H1 (cell line): Measurements from ENCODE around the gene TMCC1. TPM values are rescaled to one million over a fixed set of nuclear protein-coding genes. Genes with fewer than 3 reads are reported as not detected.
A peak's percentile ranks its signal among the peaks of the same experiment; 100 is the strongest.

Experiments used
- CTCF ChIA-PET: fragments of 300-600 bp; sonication (Branson Sonifier 250); formaldehyde crosslinking; loops from one replicate; lab custom pipeline; 2021; ENCODE audit not compliant: partially characterized antibody; lab: Charles Lee
- POLR2A ChIA-PET: fragments of 300-600 bp; sonication (Branson Sonifier 250); formaldehyde crosslinking; loops from one replicate; lab custom pipeline; 2021; ENCODE audit warnings: inconsistent platforms; ENCODE audit not compliant: partially characterized antibody; lab: Charles Lee
- DNase-seq, 2 experiments: peaks; one replicate each; pipeline versions ENCODE4 v3.0.0 to v3.0.0-alpha.2; 2010 to 2022; ENCODE audit warnings: low spot score in 2 of 2, low read depth in 1 of 2, mixed read lengths in 1 of 2
- FAIRE-seq: peaks from 2 replicates; lab custom pipeline; 2011; peaks lifted over from hg19 to GRCh38; lab: Jason Lieb, UNC
- H2AFZ ChIP-seq: 2 replicates; pipeline ENCODE4 v1.8.1; 2012; ENCODE audit warnings: low read length, inconsistent platforms
- H2AK5ac ChIP-seq: 2 replicates; pipeline ENCODE4 v1.6.1; 2013; ENCODE audit warnings: low read depth, low read length
- H2BK120ac ChIP-seq: replicated peaks from 2 replicates; pipeline ENCODE3; 2013; ENCODE audit warnings: low read depth, low read length, inconsistent platforms
- H2BK12ac ChIP-seq: 2 replicates; pipeline ENCODE4 v1.6.1; 2013; ENCODE audit warnings: low read depth, low read length
- H2BK15ac ChIP-seq: 2 replicates; pipeline ENCODE4 v1.6.1; 2013; ENCODE audit warnings: low read length
- H2BK20ac ChIP-seq: 2 replicates; pipeline ENCODE4 v1.6.1; 2013; ENCODE audit warnings: low read length
- H2BK5ac ChIP-seq: 2 replicates; pipeline ENCODE4 v1.6.1; 2013; ENCODE audit warnings: low read depth, low read length
- H3K14ac ChIP-seq: 2 replicates; pipeline ENCODE4 v1.6.1; 2013; ENCODE audit warnings: inconsistent platforms; ENCODE audit not compliant: insufficient read length
- H3K18ac ChIP-seq: 2 replicates; pipeline ENCODE4 v1.6.1; 2013; ENCODE audit warnings: low read length; ENCODE audit errors: extremely low read depth
- H3K23ac ChIP-seq: 2 replicates; pipeline ENCODE4 v1.6.1; 2013; ENCODE audit warnings: inconsistent platforms; ENCODE audit not compliant: insufficient read length
- H3K23me2 ChIP-seq: 2 replicates; pipeline ENCODE4 v1.6.1; 2013; ENCODE audit warnings: low read depth, low read length
- H3K27ac ChIP-seq: 2 replicates; pipeline ENCODE4 v1.6.1; 2011; ENCODE audit warnings: low read depth, low read length, inconsistent platforms
- H3K27me3 ChIP-seq, 4 experiments: replicated peaks in 1 of 4; 1 replicate in 1 of 4; 2 replicates in 3 of 4; pipeline versions ENCODE4 v1.6.1 to v1.8.1; 2011 to 2013; ENCODE audit warnings: low read length in 3 of 4, mild to moderate bottlenecking in 3 of 4, inconsistent platforms in 2 of 4, mixed read lengths in 2 of 4, moderate library complexity in 1 of 4; ENCODE audit not compliant: control insufficient read depth in 3 of 4, insufficient read depth in 3 of 4; ENCODE audit errors: extremely low read depth in 1 of 4
- H3K36me3 ChIP-seq, 4 experiments: 2 replicates each; pipeline versions ENCODE4 v1.6.1 to v1.8.1; 2011 to 2013; ENCODE audit warnings: mild to moderate bottlenecking in 4 of 4, low read length in 3 of 4, moderate library complexity in 2 of 4, control low read depth in 1 of 4, inconsistent platforms in 1 of 4; ENCODE audit not compliant: insufficient read depth in 4 of 4, control insufficient read depth in 2 of 4
- H3K4ac ChIP-seq: replicated peaks from 2 replicates; pipeline ENCODE3; 2013; ENCODE audit warnings: low read length, low read depth, mixed read lengths, inconsistent platforms; ENCODE audit not compliant: insufficient read length
- H3K4me1 ChIP-seq, 4 experiments: replicated peaks in 1 of 4; 1 replicate in 1 of 4; 2 replicates in 3 of 4; pipeline versions ENCODE4 v1.6.1 to v1.8.1; 2011 to 2013; ENCODE audit warnings: low read length in 3 of 4, inconsistent platforms in 2 of 4, mixed read lengths in 1 of 4; ENCODE audit not compliant: insufficient read depth in 4 of 4, control insufficient read depth in 3 of 4
- H3K4me2 ChIP-seq, 2 experiments: 2 replicates each; pipeline versions ENCODE4 v1.6.1 to v1.8.1; 2011 to 2013; ENCODE audit warnings: low read depth in 2 of 2, low read length in 2 of 2, control low read depth in 1 of 2, inconsistent platforms in 1 of 2, mild to moderate bottlenecking in 1 of 2; ENCODE audit not compliant: insufficient read depth in 1 of 2
- H3K4me3 ChIP-seq, 4 experiments: fragments of 200-600, 300-600 bp in 1 of 4; sonication (generic), shearing (Covaris generic), sonication (Bioruptor Twin) in 1 of 4; 2 replicates each; pipeline versions ENCODE4 v1.5.1 to v1.8.1; 2011 to 2016; ENCODE audit warnings: low read length in 4 of 4, low read depth in 3 of 4, control low read depth in 2 of 4, inconsistent platforms in 2 of 4, mild to moderate bottlenecking in 2 of 4, mixed read lengths in 1 of 4, moderate library complexity in 1 of 4; ENCODE audit not compliant: insufficient read depth in 2 of 4; ENCODE audit errors: extremely low read depth in 1 of 4
- H3K56ac ChIP-seq: replicated peaks from 2 replicates; pipeline ENCODE3; 2013; ENCODE audit warnings: low read depth, mild to moderate bottlenecking, mixed read lengths, low read length, inconsistent platforms; ENCODE audit not compliant: insufficient read length
- H3K79me1 ChIP-seq: 2 replicates; pipeline ENCODE4 v1.6.1; 2013; ENCODE audit warnings: low read depth, low read length, control low read depth
- H3K79me2 ChIP-seq, 2 experiments: 2 replicates each; pipeline versions ENCODE4 v1.6.1 to v1.8.1; 2012 to 2013; ENCODE audit warnings: low read length in 2 of 2, mild to moderate bottlenecking in 2 of 2, inconsistent platforms in 1 of 2; ENCODE audit not compliant: insufficient read depth in 2 of 2, control insufficient read depth in 1 of 2
- H3K9ac ChIP-seq, 4 experiments: replicated peaks in 1 of 4; 1 replicate in 1 of 4; 2 replicates in 3 of 4; pipeline versions ENCODE4 v1.6.1 to v1.8.1; 2011 to 2013; ENCODE audit warnings: low read depth in 3 of 4, low read length in 3 of 4, control low read depth in 2 of 4, mild to moderate bottlenecking in 2 of 4, moderate library complexity in 2 of 4, inconsistent platforms in 1 of 4; ENCODE audit errors: extremely low read depth in 1 of 4
- H3K9me3 ChIP-seq, 2 experiments: 2 replicates each; pipeline versions ENCODE4 v1.6.1 to v1.8.1; 2012 to 2013; ENCODE audit warnings: mild to moderate bottlenecking in 2 of 2, moderate library complexity in 2 of 2, control low read depth in 1 of 2, inconsistent platforms in 1 of 2, low read depth in 1 of 2, low read length in 1 of 2, mixed read lengths in 1 of 2; ENCODE audit not compliant: insufficient read depth in 2 of 2
- H4K20me1 ChIP-seq, 2 experiments: replicated peaks in 1 of 2; 2 replicates each; pipeline versions ENCODE3 to v1.8.1; 2011 to 2013; ENCODE audit warnings: inconsistent platforms in 2 of 2, low read length in 2 of 2, mild to moderate bottlenecking in 1 of 2; ENCODE audit not compliant: insufficient read depth in 2 of 2, control insufficient read depth in 1 of 2
- H4K5ac ChIP-seq: 2 replicates; pipeline ENCODE4 v1.6.1; 2013; ENCODE audit warnings: low read length, low read depth, mixed read lengths, inconsistent platforms; ENCODE audit not compliant: insufficient read length
- H4K8ac ChIP-seq: 2 replicates; pipeline ENCODE4 v1.8.0; 2013; ENCODE audit warnings: mild to moderate bottlenecking, moderate library complexity, low read length, inconsistent platforms; ENCODE audit not compliant: insufficient read depth; ENCODE audit errors: extremely low read depth
- H4K91ac ChIP-seq: replicated peaks from 2 replicates; pipeline ENCODE3; 2013; ENCODE audit warnings: low read length, mixed read lengths, inconsistent platforms; ENCODE audit not compliant: insufficient read length
- NANOG ChIP-seq: IDR thresholded peaks from 2 replicates; pipeline ENCODE4 v1.6.1; 2011; ENCODE audit warnings: low read length, low read depth, mild to moderate bottlenecking, inconsistent platforms; ENCODE audit not compliant: insufficient read depth, poor library complexity, severe bottlenecking
- POLR2AphosphoS5 ChIP-seq: IDR thresholded peaks from 2 replicates; pipeline ENCODE4 v1.6.1; 2011; ENCODE audit warnings: low read depth, low read length
- SIN3A ChIP-seq, 2 experiments: IDR thresholded peaks in 1 of 2; conservative IDR thresholded peaks in 1 of 2; 2 replicates each; pipeline ENCODE4 v1.6.1; 2011 to 2012; ENCODE audit warnings: low read length in 2 of 2, improper control_type of control experiment in 1 of 2, low read depth in 1 of 2, mild to moderate bottlenecking in 1 of 2
- SP2 ChIP-seq: IDR thresholded peaks from 2 replicates; pipeline ENCODE4 v1.6.1; 2012; ENCODE audit warnings: mild to moderate bottlenecking, low read length, inconsistent platforms
- WGBS, 2 experiments: shearing (Covaris generic) in 1 of 2; methylation state at CpG; one replicate each; pipeline versions ENCODE4 v1.1.6 to v1.1.7; 2013 to 2015; ENCODE audit warnings: low lambda C conversion rate in 2 of 2, mixed read lengths in 2 of 2, inconsistent platforms in 1 of 2, low coverage in 1 of 2, missing lambda C conversion rate in 1 of 2; ENCODE audit not compliant: insufficient replicate concordance in 2 of 2, insufficient coverage in 1 of 2, insufficient read length in 1 of 2; ENCODE audit errors: extremely low coverage in 1 of 2, missing lambda C conversion rate in 1 of 2; 5-methylcytosine and 5-hydroxymethylcytosine counted together
- polyA plus RNA-seq, 7 experiments: library from polyadenylated mRNA; depleted of rRNA in 3 of 7; stranded (reverse) in 5 of 7; unstranded in 2 of 7; fragments of >200 nt in 5 of 7; fragments of 200-250 nt in 2 of 7; gene quantifications; 1 replicate in 5 of 7; 2 replicates in 1 of 7; 4 replicates in 1 of 7; pipeline versions ENCODE4 v1.2.1 to v1.2.3, GENCODE V29; 2011 to 2013; ENCODE audit warnings: missing spikeins in 2 of 7, mixed read lengths in 2 of 7
- total RNA-seq: library from RNA; stranded (reverse); fragmentation: NEBNext Ultra II Directional; extraction: Animal tissue kit (Norgen Biotek cat#: 25700); gene quantifications from 2 replicates; pipeline ENCODE4 v1.2.1, GENCODE V29; 2021

TMCC1 gene
- total and polyA plus RNA-seq, 2 of the 8 experiments (the other 6 are each of a cell fraction or from before 2014, with no cell fraction given), result 10.4 to 27.1 TPM

GRCh38 chr3:129793942-129794310, 99.6 kb downstream of the TMCC1 start:
- H4K91ac ChIP-seq, result no peak overlapping the region
- no peak overlapping the region for H3K56ac ChIP-seq
- H2BK15ac ChIP-seq, result no peak overlapping the region
- POLR2A ChIA-PET, result interaction anchor here (1.3 kb wide), 1 partner anchor 10 kb away, joined by 4 read pairs; no protein-coding TSS in a partner anchor
- no peak overlapping the region for H2BK5ac ChIP-seq
- H2BK120ac ChIP-seq, result no peak overlapping the region
- H2BK20ac ChIP-seq, result no peak overlapping the region
- H2AK5ac ChIP-seq, result no peak overlapping the region
- no peaks in the 10 kb centered on the region for H3K27me3 ChIP-seq
- CTCF ChIA-PET, result interaction anchor here (0.7 to 2.7 kb wide), 6 partner anchors 12 to 70 kb away, joined by 3 to 10 read pairs (median 4); no protein-coding TSS in a partner anchor
- H3K4me2 ChIP-seq, result peak overlapping the region; percentile 69 to 89
- no peaks in the 10 kb centered on the region for H3K36me3 ChIP-seq
- H3K79me2 ChIP-seq, result no peaks in the 10 kb centered on the region
- H3K4me3 ChIP-seq, result peak overlapping the region; percentile 17 to 52 (median 32); a peak in 5 of 8 replicates
- FAIRE-seq (no peak), DNase-seq (no peak)
- H3K79me1 ChIP-seq, result no peaks in the 10 kb centered on the region; the same call in 1 of the 2 replicates
- no peak overlapping the region for H3K18ac ChIP-seq
- H4K8ac ChIP-seq, result no peak overlapping the region
- peaks cover 4% of the 10 kb centered on the region; the same call in 1 of the 2 replicates for H3K23me2 ChIP-seq
- H2BK12ac ChIP-seq, result no peak overlapping the region
- H3K23ac ChIP-seq, result no peak overlapping the region
- H4K20me1 ChIP-seq, result peaks cover 0 to 2% of the 10 kb centered on the region in 2 experiments
- H3K27ac ChIP-seq, result no peak overlapping the region
- H2AFZ ChIP-seq, result no peak overlapping the region
- H3K14ac ChIP-seq, result no peak overlapping the region
- H4K5ac ChIP-seq, result no peak overlapping the region
- no peak overlapping the region for H3K9ac ChIP-seq
- no peaks in the 10 kb centered on the region for H3K9me3 ChIP-seq
- peaks cover 4 to 18% (median 10%) of the 10 kb centered on the region in 4 experiments for H3K4me1 ChIP-seq
- WGBS, 2 experiments, result 8% methylated on average over 2 of the region's 2 CpGs; no CpG with 5 or more reads in 1 of the 2 experiments
- no peak for TF ChIP-seq NANOG
- no peak for TF ChIP-seq SP2
- no peak for TF ChIP-seq POLR2AphosphoS5
- TF ChIP-seq SIN3A (conservative IDR thresholded peaks at IDR 0.05 in 1 of 2, IDR thresholded peaks at IDR 0.05 in 1 of 2; ENCODE audit: low read depth in 1 of 2, low read length in 2 of 2), result peak in 1 of 2 experiments; percentile 43; a peak in 1 of 4 replicates
- H3K4ac ChIP-seq, result no peak overlapping the region
